Measurements from ENCODE around the gene TTC12. TPM values are rescaled to one million over a fixed set of nuclear protein-coding genes. Genes with fewer than 3 reads are reported as not detected.

TTC12 gene
- total and polyA plus RNA-seq, 4 donors, result 6.4 to 43.2 (median 19.0) TPM

DNA sequence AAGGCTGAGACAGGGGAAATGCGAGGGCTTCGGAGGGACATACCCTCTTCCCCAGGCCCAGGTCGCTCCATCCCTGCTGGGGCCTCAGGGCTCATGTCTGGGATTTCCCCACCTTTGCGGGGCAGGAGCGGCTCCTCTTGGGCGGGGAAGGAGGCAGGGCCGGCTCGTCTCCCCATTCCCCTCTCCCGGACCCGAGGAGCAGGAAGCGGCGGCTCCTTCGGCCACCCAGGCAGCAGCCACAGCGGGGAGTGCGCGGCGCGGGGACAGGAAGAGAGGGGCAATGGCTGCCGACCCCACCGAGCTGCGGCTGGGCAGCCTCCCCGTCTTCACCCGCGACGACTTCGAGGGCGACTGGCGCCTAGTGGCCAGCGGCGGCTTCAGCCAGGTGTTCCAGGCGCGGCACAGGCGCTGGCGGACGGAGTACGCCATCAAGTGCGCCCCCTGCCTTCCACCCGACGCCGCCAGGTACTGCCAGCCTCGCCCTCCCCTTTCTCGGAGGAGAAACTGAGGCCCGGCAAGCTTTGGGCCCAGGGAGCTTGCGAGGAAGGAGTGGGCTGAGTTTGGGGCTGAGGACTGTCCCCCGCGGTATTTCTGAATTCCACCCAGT is 73.3 kb downstream of the TTC12 start, which contains the start of gene ANKK1:
Gene ANKK1, plus strand, starts transcription at position 175 of the 607 bp plus-strand sequence. Its CDS starts 106 bp downstream, at position 281.
- Histone ChIP-seq H3K36me3 (ENCODE audit: control insufficient read depth in 4 of 4, insufficient read depth in 4 of 4, low read length in 4 of 4) (no peaks in the 10 kb centered on the region), H3K9ac (ENCODE audit: insufficient read depth in 1 of 2, low read length in 2 of 2) (no peak within 1 kb of the TSS), H3K9me3 (ENCODE audit: control insufficient read depth in 4 of 4, insufficient read depth in 3 of 4, low read length in 3 of 4) (peaks cover 0 to 4% (median 0%) of the 10 kb centered on the region in 4 donors), H3K27me3 (ENCODE audit: control insufficient read depth in 3 of 3, insufficient read depth in 3 of 3, low read length in 2 of 3) (peaks cover 0 to 3% (median 2%) of the 10 kb centered on the region in 3 donors), H3K4me1 (ENCODE audit: control insufficient read depth in 5 of 5, insufficient read depth in 5 of 5, low read length in 5 of 5) (peaks cover 0 to 6% (median 0%) of the 10 kb centered on the region in 5 donors), H3K4me3 (no peak within 1 kb of the TSS), H3K27ac (ENCODE audit: low read depth in 1 of 2, low read length in 1 of 2) (no peak within 1 kb of the TSS)
- DNase-seq (peak; percentile 16 to 37 (median 37)), ATAC-seq (ENCODE audit: insufficient read depth, low FRiP score) (no peak)
- TF ChIP-seq, protein P1, sequence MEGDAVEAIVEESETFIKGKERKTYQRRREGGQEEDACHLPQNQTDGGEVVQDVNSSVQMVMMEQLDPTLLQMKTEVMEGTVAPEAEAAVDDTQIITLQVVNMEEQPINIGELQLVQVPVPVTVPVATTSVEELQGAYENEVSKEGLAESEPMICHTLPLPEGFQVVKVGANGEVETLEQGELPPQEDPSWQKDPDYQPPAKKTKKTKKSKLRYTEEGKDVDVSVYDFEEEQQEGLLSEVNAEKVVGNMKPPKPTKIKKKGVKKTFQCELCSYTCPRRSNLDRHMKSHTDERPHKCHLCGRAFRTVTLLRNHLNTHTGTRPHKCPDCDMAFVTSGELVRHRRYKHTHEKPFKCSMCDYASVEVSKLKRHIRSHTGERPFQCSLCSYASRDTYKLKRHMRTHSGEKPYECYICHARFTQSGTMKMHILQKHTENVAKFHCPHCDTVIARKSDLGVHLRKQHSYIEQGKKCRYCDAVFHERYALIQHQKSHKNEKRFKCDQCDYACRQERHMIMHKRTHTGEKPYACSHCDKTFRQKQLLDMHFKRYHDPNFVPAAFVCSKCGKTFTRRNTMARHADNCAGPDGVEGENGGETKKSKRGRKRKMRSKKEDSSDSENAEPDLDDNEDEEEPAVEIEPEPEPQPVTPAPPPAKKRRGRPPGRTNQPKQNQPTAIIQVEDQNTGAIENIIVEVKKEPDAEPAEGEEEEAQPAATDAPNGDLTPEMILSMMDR (IDR thresholded peaks at IDR 0.05; ENCODE audit: control extremely low read depth, extremely low read depth), result no peak
- WGBS, 2 donors, result 11 to 12% methylated on average over 45 to 46 of the region's 46 CpGs

DNA sequence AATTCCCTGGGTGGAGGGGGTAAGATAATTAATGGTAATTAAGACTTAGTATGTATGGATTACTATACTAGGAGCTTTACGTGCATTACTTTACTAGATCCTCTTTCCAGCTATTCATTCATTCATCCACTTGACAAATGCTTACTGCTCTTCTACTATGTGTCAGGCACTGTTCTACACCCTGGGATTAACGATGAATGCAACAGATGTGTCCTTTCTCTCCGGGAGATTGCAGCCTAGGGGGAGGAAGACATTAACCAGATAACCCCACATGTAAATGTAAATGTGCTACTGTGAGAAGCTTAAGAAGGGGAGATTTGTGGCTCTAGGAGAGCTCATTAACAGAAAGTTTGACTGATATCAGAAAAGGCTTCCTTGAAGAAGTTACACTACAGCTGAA is 74.9 kb downstream of the TTC12 start:
- ATAC-seq (ENCODE audit: insufficient read depth, low FRiP score) (no peak), DNase-seq (no peak)
- Histone ChIP-seq H3K36me3 (ENCODE audit: control insufficient read depth in 4 of 4, insufficient read depth in 4 of 4, low read length in 4 of 4) (no peaks in the 10 kb centered on the region), H3K4me1 (ENCODE audit: control insufficient read depth in 5 of 5, insufficient read depth in 5 of 5, low read length in 5 of 5) (peaks cover 0 to 6% (median 0%) of the 10 kb centered on the region in 5 donors), H3K9me3 (ENCODE audit: control insufficient read depth in 4 of 4, insufficient read depth in 3 of 4, low read length in 3 of 4) (peaks cover 0 to 4% (median 0%) of the 10 kb centered on the region in 4 donors), H3K9ac (ENCODE audit: insufficient read depth in 1 of 2, low read length in 2 of 2) (no peak overlapping the region), H3K27ac (ENCODE audit: low read depth in 1 of 2, low read length in 1 of 2) (no peak overlapping the region), H3K4me3 (no peak overlapping the region), H3K27me3 (ENCODE audit: control insufficient read depth in 3 of 3, insufficient read depth in 3 of 3, low read length in 2 of 3) (peaks cover 0 to 3% (median 2%) of the 10 kb centered on the region in 3 donors)
- TF ChIP-seq, protein P1 (IDR thresholded peaks at IDR 0.05; ENCODE audit: control extremely low read depth, extremely low read depth), result no peak
- WGBS, 2 donors, result 51 to 55% methylated on average over 3 of the region's 3 CpGs

DNA sequence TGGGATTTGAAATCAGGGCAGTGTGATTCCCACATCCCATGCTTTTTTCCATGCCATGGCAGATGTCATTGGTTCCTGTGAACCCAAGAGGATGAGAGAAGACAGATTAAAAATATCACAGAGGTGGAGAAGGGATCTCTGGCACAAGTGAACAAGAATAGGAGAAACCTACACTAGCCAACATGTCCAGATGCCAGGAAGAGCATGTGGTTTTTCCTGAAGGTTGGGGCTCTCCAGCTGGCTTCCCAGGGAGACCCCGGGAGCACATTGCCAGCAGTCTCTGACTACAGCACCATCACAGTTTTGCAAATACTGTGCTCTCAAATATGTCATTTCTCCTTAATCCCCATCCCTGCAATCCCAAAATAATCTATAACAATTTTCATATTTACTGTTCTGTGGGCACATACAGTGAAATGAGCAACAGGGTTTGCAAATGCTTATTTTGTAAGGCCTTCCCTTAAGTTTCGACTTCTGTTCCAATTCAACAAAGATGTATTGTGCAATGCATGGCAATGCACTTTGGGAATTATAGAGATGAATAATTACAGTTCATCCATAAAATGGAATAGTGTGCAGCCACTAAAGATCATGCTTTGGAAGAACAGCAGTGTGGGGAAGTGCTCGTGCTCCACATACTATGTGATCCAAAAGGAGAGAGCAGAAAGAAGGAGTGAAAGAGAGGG is 78.0 kb downstream of the TTC12 start:
- TF ChIP-seq, protein P1 (IDR thresholded peaks at IDR 0.05; ENCODE audit: control extremely low read depth, extremely low read depth), result no peak
- peak; percentile 13 for ATAC-seq (ENCODE audit: insufficient read depth, low FRiP score)

More for the DNA sequence above, 78.0 kb downstream of the TTC12 start:
- peaks cover 0 to 6% (median 0%) of the 10 kb centered on the region in 5 donors for H3K4me1 ChIP-seq (ENCODE audit: control insufficient read depth in 5 of 5, insufficient read depth in 5 of 5, low read length in 5 of 5)
- 80 to 82% methylated on average over 3 of the region's 3 CpGs for WGBS, 2 donors
- no peaks in the 10 kb centered on the region for H3K36me3 ChIP-seq (ENCODE audit: control insufficient read depth in 4 of 4, insufficient read depth in 4 of 4, low read length in 4 of 4)
- no peak overlapping the region for H3K9ac ChIP-seq (ENCODE audit: insufficient read depth in 1 of 2, low read length in 2 of 2)
- H3K27me3 ChIP-seq (ENCODE audit: control insufficient read depth in 3 of 3, insufficient read depth in 3 of 3, low read length in 2 of 3), result peaks cover 0 to 1% (median 0%) of the 10 kb centered on the region in 3 donors
- H3K9me3 ChIP-seq (ENCODE audit: control insufficient read depth in 4 of 4, insufficient read depth in 3 of 4, low read length in 3 of 4), result peaks cover 0 to 4% (median 0%) of the 10 kb centered on the region in 4 donors
- no peak overlapping the region for H3K27ac ChIP-seq (ENCODE audit: low read depth in 1 of 2, low read length in 1 of 2)
- H3K4me3 ChIP-seq, result no peak overlapping the region
- DNase-seq, result no peak
